ENCODE data around the gene ZFYVE9.
A peak's percentile ranks its signal among the peaks of the same experiment; 100 is the strongest.

The ZFYVE9 gene

GRCh38 chr1:52259886-52260285 is 118.0 kb downstream of the ZFYVE9 start:
- H3K9me3 ChIP-seq (ENCODE audit: severe bottlenecking), result no peaks in the 10 kb centered on the region
- H3K36me3 ChIP-seq, result no peaks in the 10 kb centered on the region
- H3K4me3 ChIP-seq (ENCODE audit: low read depth, low read length), result no peak overlapping the region
- DNase-seq, result no peak
- H3K27me3 ChIP-seq (ENCODE audit: insufficient read depth, low read depth, severe bottlenecking), result no peaks in the 10 kb centered on the region
- no peak overlapping the region for H3K27ac ChIP-seq
- no peak for TF ChIP-seq CTCF (IDR thresholded peaks at IDR 0.05; ENCODE audit: low read depth, low read length)

GRCh38 chr1:52263153-52263910 is 121.4 kb downstream of the ZFYVE9 start:
- H3K4me3 ChIP-seq (ENCODE audit: low read depth, low read length), result no peak overlapping the region
- no peak for DNase-seq
- TF ChIP-seq CTCF (IDR thresholded peaks at IDR 0.05; ENCODE audit: low read depth, low read length), result no peak
- H3K27me3 ChIP-seq (ENCODE audit: insufficient read depth, low read depth, severe bottlenecking), result no peaks in the 10 kb centered on the region
- H3K27ac ChIP-seq, result no peak overlapping the region
- no peaks in the 10 kb centered on the region for H3K9me3 ChIP-seq (ENCODE audit: severe bottlenecking)
- H3K36me3 ChIP-seq, result peaks cover 5% of the 10 kb centered on the region; the same call in 1 of the 2 replicates

- no peaks in the 10 kb centered on the region for H3K9me3 ChIP-seq (ENCODE audit: severe bottlenecking)
Measured at GRCh38 chr1:52264530-52265115, 122.7 kb downstream of the ZFYVE9 start.

GRCh38 chr1:52266507-52266906 is 124.6 kb downstream of the ZFYVE9 start:
- no peak overlapping the region for H3K27ac ChIP-seq
- peaks cover 14% of the 10 kb centered on the region for H3K36me3 ChIP-seq
- no peak overlapping the region for H3K4me3 ChIP-seq (ENCODE audit: low read depth, low read length)
- no peaks in the 10 kb centered on the region for H3K27me3 ChIP-seq (ENCODE audit: insufficient read depth, low read depth, severe bottlenecking)
- H3K9me3 ChIP-seq (ENCODE audit: severe bottlenecking), result no peaks in the 10 kb centered on the region
- no peak for DNase-seq
- TF ChIP-seq CTCF (IDR thresholded peaks at IDR 0.05; ENCODE audit: low read depth, low read length), result no peak

More at GRCh38 chr1:52264530-52265115, 122.7 kb downstream of the ZFYVE9 start:
- no peak for DNase-seq
- Histone ChIP-seq H3K27me3 (ENCODE audit: insufficient read depth, low read depth, severe bottlenecking) (no peaks in the 10 kb centered on the region), H3K4me3 (ENCODE audit: low read depth, low read length) (no peak overlapping the region), H3K36me3 (peaks cover 14% of the 10 kb centered on the region), H3K27ac (no peak overlapping the region)
- peak; percentile 24; the same call in 1 of the 2 replicates for TF ChIP-seq CTCF (IDR thresholded peaks at IDR 0.05; ENCODE audit: low read depth, low read length)

GRCh38 chr1:52268372-52268771 is 126.5 kb downstream of the ZFYVE9 start:
- DNase-seq, result no peak
- TF ChIP-seq CTCF (IDR thresholded peaks at IDR 0.05; ENCODE audit: low read depth, low read length), result no peak
- Histone ChIP-seq H3K36me3 (peaks cover 14% of the 10 kb centered on the region), H3K4me3 (ENCODE audit: low read depth, low read length) (no peak overlapping the region), H3K27me3 (ENCODE audit: insufficient read depth, low read depth, severe bottlenecking) (no peaks in the 10 kb centered on the region), H3K27ac (no peak overlapping the region), H3K9me3 (ENCODE audit: severe bottlenecking) (no peaks in the 10 kb centered on the region)
